Measurements from ENCODE around the gene CACNA1H.
"Not testable (repeated sequence)": the region's sequence is repeated elsewhere in the genome, so short reads cannot be mapped to it uniquely, and the experiment has no call there.

CACNA1H gene

DNA sequence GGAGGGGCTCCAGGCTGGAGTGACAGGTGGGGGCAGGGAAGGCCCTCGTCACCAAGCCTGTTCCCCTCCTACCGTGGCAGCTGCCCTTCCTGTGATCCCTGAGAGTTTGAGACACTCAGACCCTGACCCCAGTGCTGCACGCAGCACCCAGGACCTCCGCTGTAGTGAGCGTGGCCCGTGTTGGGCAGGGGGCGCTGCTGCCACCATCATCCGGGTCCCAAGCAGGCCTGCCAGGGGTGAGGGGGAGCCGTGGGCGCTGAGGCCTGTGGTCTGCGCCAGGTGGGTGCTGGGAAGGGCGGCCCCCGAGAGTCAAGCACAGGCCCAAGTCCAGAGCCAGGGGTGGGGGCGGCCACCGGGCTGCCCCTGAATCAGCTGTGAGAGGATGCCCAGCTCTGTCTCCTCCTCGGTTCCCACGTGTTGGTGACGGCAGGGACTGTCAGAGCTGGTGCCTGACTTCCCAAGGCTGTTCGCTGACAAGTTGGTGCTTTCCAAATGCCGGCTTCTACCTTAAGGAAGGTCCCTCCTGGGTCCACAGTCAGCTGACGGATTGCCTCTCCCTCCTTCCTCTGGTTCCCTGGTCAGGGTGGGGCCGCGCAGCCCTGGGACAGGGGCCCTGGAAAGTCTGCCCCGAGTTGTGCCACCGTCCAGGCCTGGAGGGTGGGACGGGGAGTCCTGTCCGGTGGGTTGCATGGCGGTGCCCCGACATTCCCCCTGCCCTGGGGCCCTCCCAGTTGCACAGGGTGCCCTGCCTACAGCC is 41.1 kb downstream of the CACNA1H start:
- DNase-seq (ENCODE audit: low read depth): no peak

DNA sequence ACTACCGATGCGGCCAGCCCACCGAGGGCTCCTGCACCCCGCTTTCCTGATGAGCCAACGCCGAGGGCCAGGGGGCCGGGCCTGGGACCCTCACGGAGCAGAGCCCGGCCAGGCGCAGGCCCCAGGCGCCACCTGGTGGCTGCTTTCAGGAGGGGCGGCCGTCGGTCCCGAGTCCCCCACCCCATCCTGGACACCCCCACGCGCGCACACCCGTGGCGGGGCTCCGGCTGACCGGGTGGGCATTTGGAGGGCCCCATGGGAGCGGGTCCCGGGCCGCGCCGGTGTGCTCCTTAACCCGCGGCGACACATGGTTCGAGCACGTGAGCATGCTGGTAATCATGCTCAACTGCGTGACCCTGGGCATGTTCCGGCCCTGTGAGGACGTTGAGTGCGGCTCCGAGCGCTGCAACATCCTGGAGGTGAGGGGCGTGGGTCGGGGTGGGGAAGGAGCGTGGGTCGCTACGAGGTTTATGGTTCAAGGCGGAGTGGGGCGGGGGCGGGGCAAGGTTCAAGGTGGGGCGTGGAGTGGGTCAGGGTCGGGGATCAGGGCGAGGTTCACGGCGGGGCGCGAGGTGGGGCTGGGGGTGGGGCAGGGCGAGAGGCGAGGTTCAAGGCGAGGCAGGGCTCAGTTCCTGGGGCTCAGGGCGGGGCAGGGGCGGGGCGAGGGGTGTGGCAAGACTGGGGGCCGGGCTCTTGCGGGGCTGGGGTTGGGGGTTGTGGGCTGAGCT is 41.9 kb downstream of the CACNA1H start:
- DNase-seq (ENCODE audit: low read depth): no peak

DNA sequence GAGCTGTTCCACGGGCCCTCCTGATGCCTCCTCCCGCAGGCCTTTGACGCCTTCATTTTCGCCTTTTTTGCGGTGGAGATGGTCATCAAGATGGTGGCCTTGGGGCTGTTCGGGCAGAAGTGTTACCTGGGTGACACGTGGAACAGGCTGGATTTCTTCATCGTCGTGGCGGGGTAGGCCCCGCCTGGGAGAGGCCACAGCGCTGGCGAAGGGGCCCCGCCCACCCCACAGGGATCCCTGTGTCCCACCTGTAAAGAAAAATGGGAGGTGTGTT is 42.4 kb downstream of the CACNA1H start:
- DNase-seq (ENCODE audit: low read depth): no peak

DNA sequence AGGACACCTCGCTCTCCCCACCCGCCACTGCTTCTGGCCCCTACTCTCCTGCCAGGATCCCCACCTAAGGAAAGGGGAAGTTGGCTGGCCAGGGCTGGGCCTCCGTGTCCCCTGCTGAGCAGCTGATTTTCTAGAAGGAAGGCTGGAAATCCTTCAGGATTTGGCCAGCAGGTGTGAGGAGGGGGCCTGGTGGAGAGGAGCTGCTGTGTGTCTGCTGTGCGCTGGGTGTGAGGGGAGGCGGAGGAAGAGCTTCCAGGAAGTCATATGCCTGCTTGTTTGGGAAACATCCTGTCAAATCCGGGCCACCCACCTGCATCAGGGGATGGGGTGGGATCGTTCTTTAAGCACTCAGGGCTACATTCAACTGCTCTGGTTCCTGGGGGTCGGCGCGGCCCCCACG is 43.6 kb downstream of the CACNA1H start:
- DNase-seq (ENCODE audit: low read depth): no peak

DNA sequence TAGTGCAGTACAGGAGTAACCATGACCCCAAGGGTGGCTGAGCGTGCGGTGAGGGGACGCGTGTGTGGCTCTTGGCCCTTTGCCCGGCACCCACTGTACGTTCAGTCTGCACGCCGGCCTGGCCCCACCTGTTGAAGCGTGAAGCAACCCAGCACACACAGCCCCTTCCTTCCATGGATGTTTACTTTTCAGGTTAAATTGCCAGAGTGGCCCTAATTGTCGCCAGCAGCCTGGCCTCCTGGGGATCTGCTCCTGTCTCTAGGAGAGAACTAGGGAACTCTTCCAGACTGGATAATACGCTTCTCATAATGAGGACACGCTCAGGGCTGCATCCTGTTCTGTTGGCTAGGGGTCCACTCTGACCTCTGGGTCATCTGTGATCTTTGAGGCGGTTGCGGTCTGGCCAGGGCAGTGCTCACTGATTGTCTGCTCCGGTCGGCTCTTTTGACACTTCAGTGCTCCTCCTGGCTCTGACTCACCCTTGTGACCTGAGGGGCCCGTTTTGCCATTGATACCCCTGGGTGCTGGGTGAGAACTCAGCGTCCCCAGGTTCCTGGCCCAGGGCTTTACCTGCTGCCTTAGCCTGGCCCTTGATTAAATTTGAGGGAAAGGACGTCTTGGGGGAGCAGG is 44.4 kb downstream of the CACNA1H start:
- DNase-seq (ENCODE audit: low read depth): no peak

DNA sequence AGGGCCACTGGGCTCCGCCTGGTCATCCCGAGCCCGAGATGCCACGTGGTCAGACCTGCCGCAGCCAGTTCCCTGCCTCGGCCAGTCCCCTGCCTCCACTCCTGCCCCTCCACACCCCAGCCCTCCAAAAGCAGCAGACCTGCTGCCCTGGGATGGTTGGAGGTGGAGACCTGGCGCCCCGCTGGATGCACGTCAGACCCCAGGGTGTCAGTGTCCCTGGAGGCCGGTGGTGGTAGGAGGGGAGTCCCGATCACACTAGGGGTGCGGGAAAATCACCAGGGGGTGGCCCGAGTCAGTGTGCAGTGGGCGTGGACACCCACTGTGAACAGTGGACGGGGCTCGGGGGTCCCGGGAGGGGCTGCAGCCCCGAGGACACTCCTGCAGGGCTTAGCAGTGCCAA is 45.3 kb downstream of the CACNA1H start:
- no peak for DNase-seq (ENCODE audit: low read depth)

DNA sequence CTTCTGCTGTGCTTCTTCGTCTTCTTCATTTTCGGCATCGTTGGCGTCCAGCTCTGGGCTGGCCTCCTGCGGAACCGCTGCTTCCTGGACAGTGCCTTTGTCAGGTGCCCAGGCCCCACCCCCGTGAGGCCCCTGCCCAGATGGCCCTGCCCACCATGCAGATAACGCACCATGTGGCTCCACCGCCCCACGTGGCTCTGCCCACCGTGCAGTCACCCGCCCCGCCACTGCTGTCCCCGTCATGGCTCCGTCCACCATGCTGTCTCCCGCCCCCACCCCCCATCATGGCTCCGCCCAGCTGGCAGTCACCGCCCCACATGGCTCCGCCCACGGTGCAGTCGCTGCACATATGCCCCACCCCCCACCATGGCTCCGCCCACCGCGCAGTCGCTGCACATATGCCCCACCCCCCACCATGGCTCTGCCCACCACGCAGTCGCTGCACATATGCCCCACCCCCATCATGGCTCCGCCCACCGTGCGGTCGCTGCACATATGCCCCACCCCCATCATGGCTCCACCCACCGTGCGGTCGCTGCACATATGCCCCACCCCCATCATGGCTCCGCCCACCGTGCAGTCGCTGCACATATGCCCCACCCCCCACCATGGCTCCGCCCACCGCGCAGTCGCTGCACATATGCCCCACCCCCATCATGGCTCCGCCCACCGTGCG is 45.9 kb downstream of the CACNA1H start:
- not testable (repeated sequence) for DNase-seq (ENCODE audit: low read depth)

DNA sequence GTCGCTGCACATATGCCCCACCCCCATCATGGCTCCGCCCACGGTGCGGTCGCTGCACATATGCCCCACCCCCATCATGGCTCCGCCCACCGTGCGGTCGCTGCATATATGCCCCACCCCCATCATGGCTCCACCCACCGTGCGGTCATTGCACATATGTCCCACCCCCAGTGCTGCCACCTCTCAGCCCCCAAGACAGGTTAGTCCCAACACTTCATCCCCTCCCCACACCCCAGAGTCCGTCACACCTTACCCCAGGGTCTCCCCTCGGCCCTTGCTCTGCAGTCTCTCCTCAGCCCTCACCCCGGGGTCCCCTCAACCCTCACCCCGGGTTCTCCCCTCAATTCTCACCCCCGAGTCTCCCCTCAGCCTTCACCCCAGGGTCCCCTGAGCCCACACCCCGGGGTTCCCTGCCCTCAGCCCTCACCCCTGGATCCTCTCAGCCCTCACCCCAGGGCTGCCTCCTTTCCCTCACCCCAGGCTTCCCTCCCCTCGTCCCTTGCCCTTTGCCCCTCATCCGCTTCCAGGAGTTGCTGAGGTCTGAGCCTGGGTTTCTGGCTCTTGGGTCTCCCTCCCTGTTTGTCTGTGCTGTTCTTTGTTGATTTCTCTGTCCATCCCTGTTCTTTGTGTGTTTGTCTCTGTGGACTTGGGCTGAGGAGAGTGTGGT is 46.6 kb downstream of the CACNA1H start:
- DNase-seq (ENCODE audit: low read depth): no peak

DNA sequence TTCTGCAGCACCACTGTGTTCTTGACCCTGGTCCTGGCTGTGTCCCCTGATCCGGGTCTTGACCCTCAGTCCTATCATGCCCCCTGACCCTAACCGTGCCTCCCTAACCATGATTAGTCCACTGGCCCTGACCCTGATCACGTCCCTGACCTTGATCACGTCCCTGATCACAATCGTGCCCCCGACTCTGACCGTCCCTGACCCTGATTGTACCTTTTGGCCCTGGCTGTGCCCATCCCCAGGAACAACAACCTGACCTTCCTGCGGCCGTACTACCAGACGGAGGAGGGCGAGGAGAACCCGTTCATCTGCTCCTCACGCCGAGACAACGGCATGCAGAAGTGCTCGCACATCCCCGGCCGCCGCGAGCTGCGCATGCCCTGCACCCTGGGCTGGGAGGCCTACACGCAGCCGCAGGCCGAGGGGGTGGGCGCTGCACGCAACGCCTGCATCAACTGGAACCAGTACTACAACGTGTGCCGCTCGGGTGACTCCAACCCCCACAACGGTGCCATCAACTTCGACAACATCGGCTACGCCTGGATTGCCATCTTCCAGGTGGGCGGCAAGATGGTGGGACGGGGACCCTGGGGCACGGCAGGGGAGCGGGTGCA is 47.2 kb downstream of the CACNA1H start:
- no peak for DNase-seq (ENCODE audit: low read depth)

DNA sequence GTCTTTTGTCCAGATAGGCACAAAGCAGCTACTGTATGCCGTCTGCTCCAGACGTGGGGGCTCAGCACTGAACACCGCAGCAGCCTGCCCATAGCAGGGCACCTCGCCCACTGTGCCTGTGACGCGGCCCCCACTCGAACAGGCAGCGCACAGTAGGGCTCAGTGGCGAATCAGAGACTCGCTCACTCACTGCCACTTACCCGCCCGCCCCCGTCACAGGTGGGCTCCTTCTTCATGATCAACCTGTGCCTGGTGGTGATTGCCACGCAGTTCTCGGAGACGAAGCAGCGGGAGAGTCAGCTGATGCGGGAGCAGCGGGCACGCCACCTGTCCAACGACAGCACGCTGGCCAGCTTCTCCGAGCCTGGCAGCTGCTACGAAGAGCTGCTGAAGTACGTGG is 48.5 kb downstream of the CACNA1H start:
- DNase-seq (ENCODE audit: low read depth): no peak

DNA sequence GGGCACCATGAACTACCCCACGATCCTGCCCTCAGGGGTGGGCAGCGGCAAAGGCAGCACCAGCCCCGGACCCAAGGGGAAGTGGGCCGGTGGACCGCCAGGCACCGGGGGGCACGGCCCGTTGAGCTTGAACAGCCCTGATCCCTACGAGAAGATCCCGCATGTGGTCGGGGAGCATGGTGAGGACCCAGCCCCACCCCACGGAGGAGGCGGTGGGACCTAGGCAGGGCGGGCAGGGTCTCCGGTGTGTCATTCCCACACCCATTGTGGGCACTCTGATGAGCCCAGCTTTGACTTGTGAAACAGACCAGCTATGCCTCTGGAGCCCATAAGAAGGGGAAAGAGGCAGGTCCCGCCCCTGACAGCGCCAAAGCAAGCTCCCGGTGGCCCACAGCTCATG is 49.4 kb downstream of the CACNA1H start:
- DNase-seq (ENCODE audit: low read depth): no peak

DNA sequence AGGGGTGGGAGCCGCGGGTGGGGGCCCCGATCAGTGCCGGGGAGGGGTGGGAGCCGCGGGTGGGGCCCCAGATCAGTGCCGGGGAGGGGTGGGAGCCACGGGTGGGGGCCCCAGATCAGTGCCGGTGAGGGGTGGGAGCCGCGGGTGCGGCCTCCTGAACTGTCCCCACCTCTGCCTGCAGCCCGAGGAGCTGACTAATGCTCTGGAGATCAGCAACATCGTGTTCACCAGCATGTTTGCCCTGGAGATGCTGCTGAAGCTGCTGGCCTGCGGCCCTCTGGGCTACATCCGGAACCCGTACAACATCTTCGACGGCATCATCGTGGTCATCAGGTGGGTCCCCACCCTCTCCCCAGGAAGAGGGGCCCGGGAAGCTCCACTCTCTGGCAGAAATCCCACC is 52.0 kb downstream of the CACNA1H start:
- DNase-seq (ENCODE audit: low read depth): no peak

DNA sequence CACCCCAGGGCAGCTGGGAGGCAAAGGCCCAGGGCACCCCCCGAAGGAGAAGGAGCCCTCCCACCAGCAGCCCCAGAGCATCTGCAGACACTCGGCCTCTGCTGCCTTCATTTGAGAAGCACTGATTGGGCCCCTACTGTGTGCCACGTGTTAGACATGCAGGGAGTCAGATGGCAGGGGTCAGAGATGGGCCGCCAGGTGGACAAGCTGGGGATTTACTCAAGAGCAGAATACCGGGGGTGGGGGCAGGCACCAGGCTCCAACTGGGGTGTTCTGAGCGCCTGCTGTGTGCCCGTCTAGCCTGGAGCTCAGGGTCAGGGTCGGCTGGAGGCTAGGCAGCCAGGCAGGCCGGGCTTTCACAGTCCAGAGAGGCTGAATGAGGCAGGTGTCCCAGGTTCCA is 53.4 kb downstream of the CACNA1H start:
- no peak for DNase-seq (ENCODE audit: low read depth)

DNA sequence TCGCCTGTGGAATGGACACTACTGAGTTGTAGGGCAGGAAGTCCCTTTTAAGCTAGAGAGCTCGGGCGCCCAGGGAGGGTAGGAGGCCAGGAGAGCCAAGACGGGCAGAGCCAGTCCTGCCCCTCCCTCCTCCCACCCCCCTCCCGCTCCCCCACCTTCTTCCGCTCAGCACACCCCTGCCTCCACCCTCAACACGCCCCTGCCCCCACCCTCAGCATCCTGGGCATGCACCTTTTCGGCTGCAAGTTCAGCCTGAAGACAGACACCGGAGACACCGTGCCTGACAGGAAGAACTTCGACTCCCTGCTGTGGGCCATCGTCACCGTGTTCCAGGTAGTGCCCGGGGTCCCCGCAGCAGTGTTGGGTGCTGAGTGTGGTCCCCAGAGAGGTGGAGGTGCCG is 53.9 kb downstream of the CACNA1H start:
- DNase-seq (ENCODE audit: low read depth): no peak

DNA sequence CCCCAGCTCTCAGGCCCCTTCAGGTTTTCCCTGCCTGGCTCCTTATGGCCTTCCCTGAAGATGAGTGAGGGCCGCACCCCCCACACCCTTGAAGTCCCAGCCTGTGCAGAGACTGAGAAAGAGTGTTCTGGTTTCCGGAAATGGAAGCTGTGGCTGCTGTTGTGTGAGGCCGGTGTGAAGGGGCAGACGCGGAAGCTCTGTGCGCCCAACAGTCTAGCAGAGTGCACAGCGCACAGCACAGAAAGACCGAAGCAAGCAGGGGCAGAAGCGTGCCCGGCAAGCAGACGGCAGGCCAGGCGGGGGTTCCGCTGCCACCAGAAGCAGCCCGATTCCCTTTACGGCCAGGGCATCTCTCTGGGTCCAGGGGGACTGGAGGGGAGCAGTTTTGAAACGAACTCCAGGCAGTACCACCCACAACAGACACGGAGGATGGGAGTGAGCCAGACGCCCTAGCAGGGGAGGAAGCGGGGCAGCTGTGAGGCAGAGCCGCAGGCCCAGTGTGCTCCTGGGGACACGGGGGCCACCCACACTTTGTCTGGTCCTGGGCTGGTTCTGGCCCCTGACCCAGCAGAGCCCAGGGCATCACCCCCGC is 55.4 kb downstream of the CACNA1H start:
- no peak for DNase-seq (ENCODE audit: low read depth)

DNA sequence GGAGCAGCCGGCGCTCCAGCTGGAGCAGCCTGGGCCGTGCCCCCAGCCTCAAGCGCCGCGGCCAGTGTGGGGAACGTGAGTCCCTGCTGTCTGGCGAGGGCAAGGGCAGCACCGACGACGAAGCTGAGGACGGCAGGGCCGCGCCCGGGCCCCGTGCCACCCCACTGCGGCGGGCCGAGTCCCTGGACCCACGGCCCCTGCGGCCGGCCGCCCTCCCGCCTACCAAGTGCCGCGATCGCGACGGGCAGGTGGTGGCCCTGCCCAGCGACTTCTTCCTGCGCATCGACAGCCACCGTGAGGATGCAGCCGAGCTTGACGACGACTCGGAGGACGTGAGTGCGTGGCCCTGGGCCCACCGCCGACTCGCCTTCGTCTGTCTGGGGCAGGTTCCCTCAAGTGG is 56.2 kb downstream of the CACNA1H start:
- DNase-seq (ENCODE audit: low read depth): no peak

DNA sequence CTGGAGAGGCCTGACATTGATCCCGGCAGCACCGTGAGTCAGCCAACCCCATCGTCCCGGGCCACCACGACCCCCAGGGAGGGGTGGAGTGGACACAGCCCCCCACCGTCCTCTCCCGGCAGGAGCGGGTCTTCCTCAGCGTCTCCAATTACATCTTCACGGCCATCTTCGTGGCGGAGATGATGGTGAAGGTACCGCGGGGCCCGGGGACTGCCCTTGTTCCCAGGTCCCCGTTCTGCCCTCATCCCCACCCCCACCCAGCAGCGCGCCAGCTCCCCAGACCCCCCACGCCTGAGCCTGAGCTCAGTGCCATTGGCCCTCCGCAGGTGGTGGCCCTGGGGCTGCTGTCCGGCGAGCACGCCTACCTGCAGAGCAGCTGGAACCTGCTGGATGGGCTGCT is 57.6 kb downstream of the CACNA1H start:
- DNase-seq (ENCODE audit: low read depth): no peak

DNA sequence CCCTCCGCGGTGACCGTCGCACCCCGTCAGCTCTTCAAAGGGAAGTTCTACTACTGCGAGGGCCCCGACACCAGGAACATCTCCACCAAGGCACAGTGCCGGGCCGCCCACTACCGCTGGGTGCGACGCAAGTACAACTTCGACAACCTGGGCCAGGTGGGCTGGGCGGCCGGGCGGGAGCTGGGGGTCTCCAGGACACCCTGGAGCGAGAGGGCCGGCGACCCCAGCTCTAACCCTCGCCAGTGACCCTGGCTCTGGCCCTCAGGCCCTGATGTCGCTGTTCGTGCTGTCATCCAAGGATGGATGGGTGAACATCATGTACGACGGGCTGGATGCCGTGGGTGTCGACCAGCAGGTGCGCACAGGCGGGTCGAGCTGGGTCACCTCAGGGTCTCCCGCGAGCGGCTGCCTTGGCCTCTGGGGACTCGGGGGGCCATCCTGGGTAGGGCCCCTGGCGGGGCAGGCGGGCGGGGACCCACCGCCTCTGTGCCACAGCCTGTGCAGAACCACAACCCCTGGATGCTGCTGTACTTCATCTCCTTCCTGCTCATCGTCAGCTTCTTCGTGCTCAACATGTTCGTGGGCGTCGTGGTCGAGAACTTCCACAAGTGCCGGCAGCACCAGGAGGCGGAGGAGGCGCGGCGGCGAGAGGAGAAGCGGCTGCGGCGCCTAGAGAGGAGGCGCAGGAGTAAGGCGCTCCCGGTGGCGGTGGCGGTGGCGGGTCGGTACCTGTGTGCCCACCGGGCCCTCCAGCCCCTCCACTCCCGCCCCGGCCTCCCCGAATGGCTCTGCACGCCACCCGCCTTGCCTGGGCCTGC is 58.8 kb downstream of the CACNA1H start:
- DNase-seq (ENCODE audit: low read depth): no peak

DNA sequence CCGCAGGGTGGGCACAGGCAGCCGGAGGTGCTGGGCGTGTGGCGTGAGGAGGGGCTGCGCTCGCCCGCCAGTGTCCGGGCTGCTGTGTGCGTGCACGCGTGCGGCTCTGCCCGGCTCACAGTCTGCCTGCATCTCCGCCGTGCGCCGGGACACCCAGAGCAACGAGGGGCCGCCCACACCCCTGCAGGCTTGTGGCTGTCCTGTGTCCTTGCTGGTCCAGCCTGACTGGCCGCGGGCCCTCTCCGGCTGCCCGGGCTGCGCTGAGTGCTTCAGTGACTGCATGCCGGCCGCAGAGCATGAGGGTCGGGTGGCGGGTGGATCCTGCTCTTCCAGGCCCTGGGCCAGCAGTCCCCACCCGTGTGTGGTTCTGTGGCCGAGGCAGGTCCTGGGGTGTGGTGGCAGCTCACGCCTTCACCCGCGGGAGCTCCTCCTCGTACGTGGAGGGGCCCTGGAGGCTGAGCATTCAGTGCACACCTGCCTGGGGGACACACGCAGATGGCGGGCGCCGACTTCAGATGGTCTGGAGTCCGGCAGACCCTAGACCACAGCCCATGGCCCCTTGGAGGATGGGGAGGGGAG is 59.8 kb downstream of the CACNA1H start:
- no peak for DNase-seq (ENCODE audit: low read depth)

DNA sequence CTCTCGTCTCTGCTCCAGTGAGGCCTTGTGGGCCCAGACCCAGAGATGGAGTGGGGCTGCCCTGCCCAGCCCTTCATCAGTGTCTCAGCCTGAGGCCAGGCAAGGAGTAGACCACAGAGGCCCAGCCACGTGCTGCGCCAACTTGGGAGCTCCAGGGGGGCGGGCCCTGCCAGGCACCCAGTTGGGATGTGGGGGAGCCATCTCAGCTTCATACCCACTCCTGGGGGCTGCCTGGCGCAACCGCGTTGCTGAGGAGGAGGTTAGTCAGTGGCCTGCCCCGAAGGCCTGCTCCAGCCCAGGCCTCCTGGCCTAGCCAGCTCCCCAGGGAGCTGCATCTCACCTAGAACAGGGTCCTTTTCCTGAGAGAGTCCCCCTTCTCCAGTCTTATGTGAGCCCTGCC is 60.3 kb downstream of the CACNA1H start:
- no peak for DNase-seq (ENCODE audit: low read depth)

Measured in stromal cell of bone marrow (primary cell).